ENCODE results near the gene DNAH10. TPM values are rescaled to one million over a fixed set of nuclear protein-coding genes. Genes with fewer than 3 reads are reported as not detected.

Gene DNAH10
- total RNA-seq, 1 donor from 2014 or later = not detected

DNA sequence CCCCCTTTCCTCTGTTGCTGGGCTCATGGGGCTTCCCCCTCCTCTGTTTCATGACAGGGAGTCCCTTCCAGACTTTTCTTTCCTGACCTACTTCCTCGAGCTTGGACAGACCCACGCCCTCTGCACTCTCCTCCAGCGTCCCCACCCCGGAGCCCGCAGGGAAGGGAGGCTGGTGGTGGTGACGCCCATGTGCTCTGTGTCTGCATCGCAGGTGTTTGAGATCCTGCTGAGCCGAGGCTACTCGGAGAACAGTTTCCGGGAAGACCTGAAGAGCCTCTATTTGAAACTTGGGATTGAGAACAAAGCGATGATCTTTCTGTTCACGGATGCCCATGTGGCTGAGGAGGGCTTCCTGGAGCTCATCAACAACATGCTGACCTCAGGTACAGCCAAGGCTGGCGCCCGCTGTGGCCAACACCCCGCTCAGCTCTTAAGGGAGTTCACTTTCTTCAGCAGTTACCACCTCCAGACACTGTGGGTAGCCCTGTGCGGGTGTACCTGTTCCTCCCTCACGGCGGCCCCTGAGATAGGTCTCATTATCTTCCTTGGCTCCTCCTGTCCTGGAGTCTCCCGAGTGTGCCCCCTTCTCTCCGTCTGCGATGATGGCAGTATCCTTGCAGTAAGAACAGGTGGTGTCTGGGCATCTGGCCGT lies 125.0 kb downstream of the DNAH10 start:
- Histone ChIP-seq H3K4me3 (no peak overlapping the region), H3K27ac (no peak overlapping the region), H3K4me1 (no peaks in the 10 kb centered on the region), H3K27me3 (no peaks in the 10 kb centered on the region), H3K36me3 (no peaks in the 10 kb centered on the region), H3K9me3 (no peaks in the 10 kb centered on the region)
- intact Hi-C loops (cut with DNase I) = no loop called here
- TF ChIP-seq, protein P1, sequence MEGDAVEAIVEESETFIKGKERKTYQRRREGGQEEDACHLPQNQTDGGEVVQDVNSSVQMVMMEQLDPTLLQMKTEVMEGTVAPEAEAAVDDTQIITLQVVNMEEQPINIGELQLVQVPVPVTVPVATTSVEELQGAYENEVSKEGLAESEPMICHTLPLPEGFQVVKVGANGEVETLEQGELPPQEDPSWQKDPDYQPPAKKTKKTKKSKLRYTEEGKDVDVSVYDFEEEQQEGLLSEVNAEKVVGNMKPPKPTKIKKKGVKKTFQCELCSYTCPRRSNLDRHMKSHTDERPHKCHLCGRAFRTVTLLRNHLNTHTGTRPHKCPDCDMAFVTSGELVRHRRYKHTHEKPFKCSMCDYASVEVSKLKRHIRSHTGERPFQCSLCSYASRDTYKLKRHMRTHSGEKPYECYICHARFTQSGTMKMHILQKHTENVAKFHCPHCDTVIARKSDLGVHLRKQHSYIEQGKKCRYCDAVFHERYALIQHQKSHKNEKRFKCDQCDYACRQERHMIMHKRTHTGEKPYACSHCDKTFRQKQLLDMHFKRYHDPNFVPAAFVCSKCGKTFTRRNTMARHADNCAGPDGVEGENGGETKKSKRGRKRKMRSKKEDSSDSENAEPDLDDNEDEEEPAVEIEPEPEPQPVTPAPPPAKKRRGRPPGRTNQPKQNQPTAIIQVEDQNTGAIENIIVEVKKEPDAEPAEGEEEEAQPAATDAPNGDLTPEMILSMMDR (IDR thresholded peaks at IDR 0.05) = no peak
- DNase-seq (ENCODE audit: low spot score in 2 of 2) = no peak

DNA sequence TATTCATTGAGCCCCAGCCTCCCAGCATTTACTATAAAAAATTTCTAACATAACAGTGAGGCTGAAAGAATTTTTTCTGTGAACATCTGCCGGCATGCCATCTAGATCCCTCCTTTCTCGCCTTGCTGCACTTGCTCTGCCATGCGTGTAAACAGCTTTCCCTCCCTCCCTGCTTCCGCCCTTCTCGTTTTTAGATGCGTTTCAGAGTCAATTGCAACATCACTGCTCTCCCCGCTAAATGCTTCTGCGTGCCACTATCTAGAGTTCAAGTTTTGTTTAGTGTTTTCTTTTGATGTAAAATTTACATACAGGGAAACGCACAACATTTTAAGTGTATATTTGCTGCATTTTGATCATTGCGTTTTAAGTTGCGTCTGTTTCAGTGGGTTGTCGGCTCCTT lies 126.9 kb downstream of the DNAH10 start:
- no peaks in the 10 kb centered on the region for H3K27me3 ChIP-seq
- no peaks in the 10 kb centered on the region for H3K36me3 ChIP-seq
- no peak overlapping the region for H3K27ac ChIP-seq
- no peak for DNase-seq (ENCODE audit: low spot score in 2 of 2)
- intact Hi-C loops (cut with DNase I) = no loop called here
- H3K4me3 ChIP-seq = no peak overlapping the region
- no peaks in the 10 kb centered on the region for H3K9me3 ChIP-seq
- TF ChIP-seq, protein P1 (IDR thresholded peaks at IDR 0.05) = no peak
- no peaks in the 10 kb centered on the region for H3K4me1 ChIP-seq

DNA sequence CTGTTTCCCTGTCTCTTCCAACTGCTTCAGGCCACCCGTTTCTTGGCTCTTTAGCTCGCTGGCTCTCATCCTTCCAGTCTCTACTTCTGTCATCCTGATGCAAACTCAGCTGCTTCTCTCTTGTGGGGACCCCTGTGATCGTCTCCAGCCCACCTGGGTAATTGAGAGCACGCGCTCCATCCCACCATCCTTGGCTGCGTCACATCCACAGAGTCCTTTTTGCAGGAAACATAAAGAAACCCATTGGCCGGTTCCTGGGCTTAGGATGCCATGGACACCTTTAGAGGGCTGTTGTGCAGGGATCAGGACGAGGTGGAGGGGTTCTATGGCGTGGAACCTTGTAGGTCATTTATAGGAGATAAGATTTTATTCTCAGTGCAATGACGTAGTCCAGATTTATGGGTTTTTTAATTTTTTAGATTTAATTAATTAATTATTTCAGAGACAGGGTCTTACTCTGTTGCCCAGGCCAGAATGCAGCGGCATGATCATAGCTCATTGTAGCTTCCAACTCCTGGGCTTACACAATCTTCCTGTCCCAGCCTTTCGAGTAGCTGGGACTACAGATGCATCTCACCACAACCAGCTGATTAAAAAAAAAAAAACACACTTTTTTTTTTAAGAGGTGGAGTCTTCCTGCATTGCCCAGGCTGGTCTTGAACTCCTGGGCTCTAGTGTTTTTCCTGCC lies 127.9 kb downstream of the DNAH10 start:
- Histone ChIP-seq H3K27ac (no peak overlapping the region), H3K9me3 (no peaks in the 10 kb centered on the region), H3K36me3 (no peaks in the 10 kb centered on the region), H3K4me1 (no peaks in the 10 kb centered on the region), H3K27me3 (no peaks in the 10 kb centered on the region), H3K4me3 (no peak overlapping the region)
- TF ChIP-seq, protein P1 (IDR thresholded peaks at IDR 0.05) = no peak
- intact Hi-C loops (cut with DNase I) = no loop called here
- no peak for DNase-seq (ENCODE audit: low spot score in 2 of 2)

DNA sequence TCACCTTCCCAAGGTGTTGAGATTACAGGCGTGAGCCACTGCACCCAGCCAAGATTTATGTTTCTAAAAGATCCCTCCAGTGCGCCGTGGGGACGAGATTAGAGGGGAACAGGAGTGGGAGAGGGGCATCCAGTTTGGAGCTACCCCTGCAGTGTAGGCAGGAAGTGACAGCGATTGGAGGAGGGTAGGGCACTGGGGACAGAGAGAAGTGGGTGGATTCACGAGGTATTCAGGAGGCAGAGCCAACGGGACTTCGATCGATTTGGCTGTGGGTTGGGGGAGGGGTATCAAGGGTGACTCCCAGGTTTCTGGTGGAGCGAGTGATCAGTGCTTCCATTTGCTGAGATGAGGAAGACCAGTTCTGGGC lies 128.4 kb downstream of the DNAH10 start:
- intact Hi-C loops (cut with DNase I) = no loop called here
- Histone ChIP-seq H3K27ac (no peak overlapping the region), H3K4me3 (no peak overlapping the region), H3K36me3 (no peaks in the 10 kb centered on the region), H3K4me1 (no peaks in the 10 kb centered on the region), H3K9me3 (no peaks in the 10 kb centered on the region), H3K27me3 (no peaks in the 10 kb centered on the region)
- no peak for DNase-seq (ENCODE audit: low spot score in 2 of 2)
- TF ChIP-seq, protein P1 (IDR thresholded peaks at IDR 0.05) = no peak

DNA sequence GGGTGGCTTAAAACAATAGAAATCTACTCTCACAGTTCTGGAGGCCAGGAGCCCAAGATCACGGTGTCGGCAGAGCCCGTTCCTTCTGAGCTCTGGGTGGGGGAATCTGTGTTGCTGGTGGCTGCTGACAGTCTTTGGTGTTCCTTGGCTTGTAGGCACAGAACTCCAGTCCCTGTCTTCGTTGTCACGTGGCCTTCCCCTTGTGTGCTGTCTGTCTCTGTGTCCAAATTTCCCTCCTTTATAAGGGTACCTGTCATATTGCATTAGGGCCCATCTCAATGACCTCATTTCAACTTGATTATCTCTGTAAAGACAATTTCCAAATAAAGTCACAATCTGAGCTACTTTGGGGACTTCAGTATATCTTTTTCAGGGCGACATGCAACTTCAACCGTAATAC lies 128.9 kb downstream of the DNAH10 start:
- Histone ChIP-seq H3K4me1 (no peaks in the 10 kb centered on the region), H3K27me3 (no peaks in the 10 kb centered on the region), H3K36me3 (no peaks in the 10 kb centered on the region), H3K27ac (no peak overlapping the region), H3K4me3 (no peak overlapping the region), H3K9me3 (no peaks in the 10 kb centered on the region)
- intact Hi-C loops (cut with DNase I) = no loop called here
- TF ChIP-seq, protein P1 (IDR thresholded peaks at IDR 0.05) = no peak
- no peak for DNase-seq (ENCODE audit: low spot score in 2 of 2)
